GM12878 (cell line): Measurements from ENCODE around the gene PDPK1. TPM values are rescaled to one million over a fixed set of nuclear protein-coding genes. Genes with fewer than 3 reads are reported as not detected.

Source experiments
- ATAC-seq: fragments of 200-7000 bp; cut with Tn5 transposase; 3 replicates; pipeline ENCODE4 v1.9.1; 2020; ENCODE audit warnings: mild to moderate bottlenecking, moderate library complexity
- BruUV-seq: library from RNA; stranded (reverse); fragments of 400-500 nt; replicated peaks from 2 replicates; lab custom pipeline; 2021; lab: Mats Ljungman, UMichigan
- CTCF ChIA-PET: fragments of 300-600 bp; sonication (Branson Sonifier 250); formaldehyde crosslinking; extraction: SDS; loops from one replicate; lab custom pipeline; 2021; ENCODE audit warnings: inconsistent platforms; lab: Yijun Ruan, JAX
- POLR2A ChIA-PET: fragments of 350-600 bp; formaldehyde crosslinking; extraction: SDS; loops from one replicate; lab custom pipeline; 2021; ENCODE audit warnings: inconsistent platforms; lab: Charles Lee
- RAD21 ChIA-PET: fragments of 300-600 bp; sonication (Branson Sonifier 250); formaldehyde crosslinking; loops from one replicate; lab custom pipeline; 2023; ENCODE audit warnings: antibody characterized with exemption; ENCODE audit not compliant: unreplicated experiment; lab: Charles Lee
- SMC1A ChIA-PET: fragments of 300-600 bp; sonication (Branson Sonifier 250); formaldehyde crosslinking; loops from one replicate; lab custom pipeline; 2023; ENCODE audit not compliant: unreplicated experiment, uncharacterized antibody; lab: Charles Lee
- DNase-seq: peaks from one replicate; pipeline ENCODE4 v3.0.0-alpha.2; 2011; ENCODE audit warnings: low read depth, low spot score
- FAIRE-seq: peaks from 3 replicates; lab custom pipeline; 2011; peaks lifted over from hg19 to GRCh38; lab: Jason Lieb, UNC
- H2AFZ ChIP-seq: 2 replicates; pipeline ENCODE4 v1.6.0; 2011; ENCODE audit warnings: low read depth, low read length, control low read depth; ENCODE audit not compliant: control insufficient read depth
- H3K27ac ChIP-seq: 2 replicates; pipeline ENCODE4 v1.5.1; 2011; ENCODE audit warnings: control low read depth; ENCODE audit not compliant: control insufficient read depth, insufficient read depth
- H3K27me3 ChIP-seq, 2 experiments: replicated peaks in 1 of 2; 2 replicates each; pipeline versions ENCODE4 v1.6.0 to v1.6.1; 2011; ENCODE audit warnings: low read length in 1 of 2; ENCODE audit not compliant: control insufficient read depth in 2 of 2, insufficient read depth in 2 of 2
- H3K36me3 ChIP-seq, 2 experiments: 2 replicates each; pipeline ENCODE4 v1.5.1; 2011; ENCODE audit warnings: low read length in 1 of 2; ENCODE audit not compliant: control insufficient read depth in 2 of 2, insufficient read depth in 2 of 2
- H3K4me1 ChIP-seq: 2 replicates; pipeline ENCODE4 v1.6.1; 2011; ENCODE audit warnings: mild to moderate bottlenecking, low read length, moderate library complexity, mixed read lengths; ENCODE audit not compliant: control insufficient read depth, insufficient read depth
- H3K4me2 ChIP-seq: 2 replicates; pipeline ENCODE4 v1.6.0; 2011; ENCODE audit warnings: control low read depth; ENCODE audit not compliant: control insufficient read depth, insufficient read depth
- H3K4me3 ChIP-seq: fragments of 200-600 bp; sonication (generic); 2 replicates; pipeline ENCODE4 v1.5.1; 2016
- H3K79me2 ChIP-seq: 2 replicates; pipeline ENCODE4 v1.6.0; 2011; ENCODE audit warnings: low read length; ENCODE audit not compliant: control insufficient read depth, insufficient read depth
- H3K9ac ChIP-seq: 2 replicates; pipeline ENCODE4 v1.8.0; 2011; ENCODE audit warnings: low read length, control low read depth, mixed read lengths; ENCODE audit not compliant: control insufficient read depth, insufficient read depth
- H3K9me3 ChIP-seq: replicated peaks from 3 replicates; pipeline ENCODE4 v1.5.1; 2011; ENCODE audit warnings: mild to moderate bottlenecking, low read length; ENCODE audit not compliant: control insufficient read depth, insufficient read depth
- H4K20me1 ChIP-seq: 2 replicates; pipeline ENCODE4 v1.6.0; 2011; ENCODE audit not compliant: control insufficient read depth, insufficient read depth
- ASH2L ChIP-seq: fragments of 300-600, 200-600 bp; sonication (generic); IDR thresholded peaks from 2 replicates; pipeline ENCODE4 v1.6.1; 2017; ENCODE audit warnings: low read depth, mild to moderate bottlenecking, borderline replicate concordance
- EP300 ChIP-seq, 2 experiments: fragments of 150-350 bp in 1 of 2; IDR thresholded peaks; 2 replicates each; pipeline ENCODE4 v1.6.1; 2011 to 2012; ENCODE audit warnings: low read depth in 2 of 2, low read length in 2 of 2, borderline replicate concordance in 1 of 2, improper control_type of control experiment in 1 of 2, inconsistent platforms in 1 of 2; ENCODE audit not compliant: control insufficient read depth in 1 of 2
- ETV6 ChIP-seq, 2 experiments: fragments of 450-650 bp in 1 of 2; IDR thresholded peaks in 1 of 2; conservative IDR thresholded peaks in 1 of 2; 2 replicates each; pipeline ENCODE4 v1.6.1; 2014; ENCODE audit warnings: antibody characterized with exemption in 1 of 2, borderline replicate concordance in 1 of 2, low read depth in 1 of 2, mild to moderate bottlenecking in 1 of 2, moderate library complexity in 1 of 2
- FOS ChIP-seq: IDR thresholded peaks from 3 replicates; pipeline ENCODE4 v1.6.1; 2011; ENCODE audit warnings: borderline replicate concordance; ENCODE audit not compliant: insufficient read length; ENCODE audit errors: extremely low read depth
- IKZF2 ChIP-seq, 2 experiments: fragments of 450-650 bp; IDR thresholded peaks; 2 replicates each; pipeline ENCODE4 v1.6.1; 2017; ENCODE audit warnings: mild to moderate bottlenecking in 2 of 2, moderate library complexity in 2 of 2
- IRF4 ChIP-seq: IDR thresholded peaks from 2 replicates; pipeline ENCODE4 v1.6.1; 2011; ENCODE audit warnings: low read depth, low read length
- NFXL1 ChIP-seq: fragments of 450-650 bp; IDR thresholded peaks from 2 replicates; pipeline ENCODE4 v1.6.1; 2017; ENCODE audit warnings: antibody characterized with exemption, mild to moderate bottlenecking, borderline replicate concordance
- NRF1 ChIP-seq: conservative IDR thresholded peaks from 2 replicates; pipeline ENCODE4 v1.6.1; 2011; ENCODE audit warnings: mild to moderate bottlenecking, low read depth, low read length, improper control_type of control experiment
- RAD21 ChIP-seq: IDR thresholded peaks from 2 replicates; pipeline ENCODE4 v1.6.1; 2011; ENCODE audit warnings: mild to moderate bottlenecking, low read depth, low read length, moderate library complexity; ENCODE audit not compliant: insufficient read depth
- RAD51 ChIP-seq: fragments of 450-650 bp; IDR thresholded peaks from 2 replicates; pipeline ENCODE4 v1.6.1; 2016; ENCODE audit warnings: moderate library complexity, mild to moderate bottlenecking, inconsistent platforms
- RFX5 ChIP-seq: IDR thresholded peaks from 2 replicates; pipeline ENCODE4 v1.6.1; 2011; ENCODE audit warnings: low read depth, low read length, improper control_type of control experiment
- SIX5 ChIP-seq: IDR thresholded peaks from 2 replicates; pipeline ENCODE4 v1.6.1; 2011; ENCODE audit warnings: mild to moderate bottlenecking, low read depth, low read length, moderate library complexity; ENCODE audit not compliant: severe bottlenecking
- STAT3 ChIP-seq: IDR thresholded peaks from 2 replicates; pipeline ENCODE4 v1.6.1; 2011; ENCODE audit warnings: low read depth, low read length, improper control_type of control experiment
- TCF12 ChIP-seq: IDR thresholded peaks from 2 replicates; pipeline ENCODE4 v1.6.1; 2011; ENCODE audit warnings: low read depth, mild to moderate bottlenecking, low read length
- ZNF207 ChIP-seq: fragments of 450-650 bp; IDR thresholded peaks from 2 replicates; pipeline ENCODE4 v1.6.1; 2014; ENCODE audit warnings: antibody characterized with exemption, mild to moderate bottlenecking, borderline replicate concordance
- ZNF24 ChIP-seq: fragments of 450-650 bp; IDR thresholded peaks from 2 replicates; pipeline ENCODE4 v1.6.1; 2017; ENCODE audit warnings: antibody characterized with exemption, mild to moderate bottlenecking
- WGBS: methylation state at CpG from one replicate; pipeline ENCODE4 v1.1.6; 2016; ENCODE audit warnings: low lambda C conversion rate; ENCODE audit not compliant: insufficient replicate concordance, insufficient coverage; ENCODE audit errors: missing lambda C conversion rate; 5-methylcytosine and 5-hydroxymethylcytosine counted together
- in situ Hi-C: fragments of 300-500 bp; cut with MboI; formaldehyde crosslinking; loops from 9 replicates; pipeline ENCODE4 v1.14.3; 2018; ENCODE audit warnings: mixed read lengths
- intact Hi-C: fragments of 100-400 bp; cut with micrococcal nuclease; formaldehyde crosslinking; loops from one replicate; pipeline ENCODE4 v1.14.2; 2022; ENCODE audit not compliant: unreplicated experiment
- polyA plus RNA-seq, 11 experiments: library from polyadenylated mRNA; depleted of rRNA in 4 of 11; unstranded in 6 of 11; stranded (reverse) in 5 of 11; fragments of >200 nt; fragmentation: Nextera tagmentation in 4 of 11; fragmentation: Illumina TruSeq in 1 of 11; extraction: Ambion mirVana in 4 of 11; extraction: Trizol in 1 of 11; gene quantifications; 1 replicate in 1 of 11; 2 replicates in 10 of 11; pipeline versions ENCODE4 v1.2.1 to v1.2.3, GENCODE V29; 2011 to 2016; ENCODE audit warnings: inconsistent platforms in 2 of 11, missing spikeins in 2 of 11, low read depth in 1 of 11
- total RNA-seq, 4 experiments: library from RNA; depleted of rRNA in 3 of 4; stranded (reverse); fragments of >200 nt in 3 of 4; fragmentation: Illumina TruSeq in 1 of 4; extraction: Trizol in 1 of 4; gene quantifications; 2 replicates each; pipeline versions ENCODE4 v1.2.1 to v1.2.3, GENCODE V29; 2013 to 2021
- TF ChIP-seq, protein P1 (sequence below): fragments of 450-650 bp; formaldehyde crosslinking; IDR thresholded peaks from 2 replicates; pipeline ENCODE4 v1.4.0; 2020; ENCODE audit warnings: mild to moderate bottlenecking, moderate library complexity

PDPK1 gene
- total and polyA plus RNA-seq, 10 of the 15 experiments (the other 5 are each of a cell fraction or from before 2014, with no cell fraction given), result 3.9 to 41.3 (median 25.5) TPM

GRCh38 chr16:2499454-2499853 is 38.4 kb upstream of the PDPK1 start (continued):
- no peak for TF ChIP-seq SIX5
- no peak for TF ChIP-seq ZNF24
- TF ChIP-seq EP300 (IDR thresholded peaks at IDR 0.05; ENCODE audit: borderline replicate concordance in 1 of 2, control insufficient read depth in 1 of 2, low read depth in 2 of 2, low read length in 2 of 2), result no peak
- no peak for TF ChIP-seq RFX5
- no peak for TF ChIP-seq RAD21
- no peak for TF ChIP-seq STAT3
- no peak for TF ChIP-seq NRF1
- TF ChIP-seq ZNF207, result no peak
- TF ChIP-seq, all 136 proteins: peak for 0

DNA sequence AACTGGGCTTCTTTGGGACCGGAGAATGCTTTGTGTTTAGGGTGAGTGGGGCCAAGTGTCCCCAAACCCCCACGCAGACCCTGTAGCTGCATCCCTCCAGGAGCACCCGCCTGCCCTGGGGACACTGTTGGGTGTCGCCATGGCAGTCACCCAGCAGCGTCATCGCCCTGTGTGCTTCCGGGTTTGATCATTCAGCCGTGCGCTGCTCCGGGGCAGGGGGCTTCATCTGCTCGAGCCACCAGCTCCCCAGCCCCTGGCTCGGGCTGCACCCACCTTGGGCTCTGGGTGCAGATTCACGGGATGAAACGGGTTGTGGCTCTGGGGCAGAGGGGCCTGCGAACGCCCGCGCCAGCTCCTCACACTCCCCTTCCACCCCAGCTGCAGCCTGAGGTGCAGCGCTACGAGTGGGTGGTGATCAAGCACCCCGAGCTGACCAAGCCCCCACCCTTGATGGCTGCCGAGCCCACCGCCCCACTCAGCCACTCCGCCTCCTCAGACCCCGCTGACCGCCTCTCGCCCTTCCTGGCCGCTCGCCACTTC is 37.9 kb upstream of the PDPK1 start:
- no peak overlapping the region for H2AFZ ChIP-seq
- H3K4me3 ChIP-seq, result no peak overlapping the region
- no TSS peak for BruUV-seq
- TF ChIP-seq ZNF24 (no peak), NRF1 (no peak), FOS (no peak), RAD51 (no peak), TCF12 (no peak), ETV6 (conservative IDR thresholded peaks at IDR 0.05 in 1 of 2, IDR thresholded peaks at IDR 0.05 in 1 of 2; ENCODE audit: borderline replicate concordance in 1 of 2, low read depth in 1 of 2) (no peak), IKZF2 (IDR thresholded peaks at IDR 0.05) (no peak), IRF4 (no peak), ASH2L (no peak), NFXL1 (no peak)
- TF ChIP-seq, protein P1, sequence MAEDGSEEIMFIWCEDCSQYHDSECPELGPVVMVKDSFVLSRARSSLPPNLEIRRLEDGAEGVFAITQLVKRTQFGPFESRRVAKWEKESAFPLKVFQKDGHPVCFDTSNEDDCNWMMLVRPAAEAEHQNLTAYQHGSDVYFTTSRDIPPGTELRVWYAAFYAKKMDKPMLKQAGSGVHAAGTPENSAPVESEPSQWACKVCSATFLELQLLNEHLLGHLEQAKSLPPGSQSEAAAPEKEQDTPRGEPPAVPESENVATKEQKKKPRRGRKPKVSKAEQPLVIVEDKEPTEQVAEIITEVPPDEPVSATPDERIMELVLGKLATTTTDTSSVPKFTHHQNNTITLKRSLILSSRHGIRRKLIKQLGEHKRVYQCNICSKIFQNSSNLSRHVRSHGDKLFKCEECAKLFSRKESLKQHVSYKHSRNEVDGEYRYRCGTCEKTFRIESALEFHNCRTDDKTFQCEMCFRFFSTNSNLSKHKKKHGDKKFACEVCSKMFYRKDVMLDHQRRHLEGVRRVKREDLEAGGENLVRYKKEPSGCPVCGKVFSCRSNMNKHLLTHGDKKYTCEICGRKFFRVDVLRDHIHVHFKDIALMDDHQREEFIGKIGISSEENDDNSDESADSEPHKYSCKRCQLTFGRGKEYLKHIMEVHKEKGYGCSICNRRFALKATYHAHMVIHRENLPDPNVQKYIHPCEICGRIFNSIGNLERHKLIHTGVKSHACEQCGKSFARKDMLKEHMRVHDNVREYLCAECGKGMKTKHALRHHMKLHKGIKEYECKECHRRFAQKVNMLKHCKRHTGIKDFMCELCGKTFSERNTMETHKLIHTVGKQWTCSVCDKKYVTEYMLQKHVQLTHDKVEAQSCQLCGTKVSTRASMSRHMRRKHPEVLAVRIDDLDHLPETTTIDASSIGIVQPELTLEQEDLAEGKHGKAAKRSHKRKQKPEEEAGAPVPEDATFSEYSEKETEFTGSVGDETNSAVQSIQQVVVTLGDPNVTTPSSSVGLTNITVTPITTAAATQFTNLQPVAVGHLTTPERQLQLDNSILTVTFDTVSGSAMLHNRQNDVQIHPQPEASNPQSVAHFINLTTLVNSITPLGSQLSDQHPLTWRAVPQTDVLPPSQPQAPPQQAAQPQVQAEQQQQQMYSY (CRISPR knock-in tag), result no peak
- H3K36me3 ChIP-seq, result peaks cover 0 to 11% of the 10 kb centered on the region in 2 experiments; a peak in 2 of 4 replicates
- no peak for FAIRE-seq
- CTCF ChIA-PET, result interaction anchor here (2.8 kb wide), 1 partner anchor 70 kb away, joined by 36 read pairs; the partner anchor contains the start of gene CCNF
- no peaks in the 10 kb centered on the region for H3K27me3 ChIP-seq
- H3K27ac ChIP-seq, result no peak overlapping the region
- RAD21 ChIA-PET, result no interaction called here
- 75% methylated on average over 22 of the region's 29 CpGs for whole genome bisulfite sequencing
- in situ Hi-C loops, result loop anchor here (5.0 to 10.0 kb wide), 2 partner anchors 163 to 485 kb away; partner anchors contain the start of gene NPW
- ATAC-seq, result no peak
- no peak for DNase-seq
- H4K20me1 ChIP-seq, result no peaks in the 10 kb centered on the region
- SMC1A ChIA-PET, result interaction anchor here (2.5 kb wide), 1 partner anchor 70 kb away, joined by 17 read pairs; the partner anchor contains the start of gene CCNF
- POLR2A ChIA-PET, result no interaction called here
- H3K9me3 ChIP-seq, result no peaks in the 10 kb centered on the region
- intact Hi-C loops, result loop anchor here (2.0 to 10.0 kb wide), 4 partner anchors 67 to 305 kb away; partner anchors contain the start of genes ABCA3 and RNPS1
- no peak overlapping the region for H3K9ac ChIP-seq
- H3K4me1 ChIP-seq, result no peaks in the 10 kb centered on the region
- H3K4me2 ChIP-seq, result no peak overlapping the region
- H3K79me2 ChIP-seq, result no peaks in the 10 kb centered on the region
